ENCODE measurements around the gene CSNK1G1. TPM values are rescaled to one million over a fixed set of nuclear protein-coding genes. Genes with fewer than 3 reads are reported as not detected.

The CSNK1G1 gene
- total RNA-seq, 1 experiment from 2014 or later = 11.5 TPM

DNA sequence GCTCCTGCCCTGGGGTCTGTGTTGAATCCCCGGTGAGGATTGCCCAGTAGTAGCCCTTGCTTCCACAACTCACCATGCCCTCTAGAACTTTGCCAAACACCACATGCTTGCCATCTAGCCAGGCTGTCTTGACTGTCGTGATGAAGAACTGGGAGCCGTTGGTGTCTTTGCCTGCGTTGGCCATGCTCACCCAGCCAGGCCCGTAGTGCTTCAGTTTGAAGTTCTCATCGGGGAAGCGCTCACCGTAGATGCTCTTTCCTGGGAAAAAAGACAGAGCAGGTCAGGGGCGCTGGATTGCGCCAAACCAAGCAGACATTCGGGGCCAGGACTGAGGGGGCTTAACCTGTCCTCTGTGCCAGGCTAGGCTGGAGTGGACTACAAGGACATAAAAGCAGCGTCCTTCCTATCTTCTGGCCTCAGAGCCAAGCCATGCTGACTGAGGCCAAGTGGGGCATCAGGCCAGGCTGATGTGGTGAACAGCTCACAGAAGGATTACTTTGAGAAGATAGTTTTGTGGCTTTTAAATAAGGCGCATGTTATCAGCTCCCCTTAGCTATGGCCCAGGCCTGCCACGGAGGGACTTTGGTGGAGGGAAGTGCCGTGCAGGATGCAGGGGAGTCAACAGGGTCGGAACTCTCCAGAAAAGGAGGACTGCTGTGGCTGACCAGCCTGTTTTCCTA, 199.2 kb downstream of the CSNK1G1 start:
- TF ChIP-seq CTCF (IDR thresholded peaks at IDR 0.05; ENCODE audit: insufficient read depth in 1 of 2, low read depth in 1 of 2, low read length in 1 of 2, severe bottlenecking in 1 of 2, unreplicated experiment in 1 of 2) = no peak
- POLR2A ChIA-PET = no interaction called here
- BruUV-seq (replicated peaks) = no TSS peak
- H3K36me3 Mint-ChIP-seq (ENCODE audit: insufficient read depth, unreplicated experiment) = peaks cover 77% of the 10 kb centered on the region
- no peaks in the 10 kb centered on the region for H3K9me3 ChIP-seq
- H3K4me1 ChIP-seq = no peaks in the 10 kb centered on the region; the same call in 1 of the 2 replicates
- H3K4me3 ChIP-seq (ENCODE audit: low read depth, low read length) = no peak overlapping the region
- intact Hi-C loops (cut with micrococcal nuclease; ENCODE audit: unreplicated experiment) = no loop called here
- peaks cover 9% of the 10 kb centered on the region for H3K4me1 Mint-ChIP-seq (ENCODE audit: low read depth, unreplicated experiment)
- CTCF ChIA-PET = no interaction called here
- H3K27me3 ChIP-seq (replicated peaks; ENCODE audit: control insufficient read depth, insufficient read depth, low read length) = no peaks in the 10 kb centered on the region
- H3K36me3 ChIP-seq (ENCODE audit: control insufficient read depth, insufficient read depth, low read length) = no peaks in the 10 kb centered on the region; the same call in 1 of the 2 replicates
- H3K4me3 Mint-ChIP-seq (ENCODE audit: unreplicated experiment) = no peak overlapping the region
- no peaks in the 10 kb centered on the region for H3K9me3 Mint-ChIP-seq (ENCODE audit: unreplicated experiment)
- no peak overlapping the region for H3K27ac Mint-ChIP-seq (ENCODE audit: unreplicated experiment)
- no peaks in the 10 kb centered on the region for H3K27me3 Mint-ChIP-seq (ENCODE audit: insufficient read depth, unreplicated experiment)
- DNase-seq = no peak

DNA sequence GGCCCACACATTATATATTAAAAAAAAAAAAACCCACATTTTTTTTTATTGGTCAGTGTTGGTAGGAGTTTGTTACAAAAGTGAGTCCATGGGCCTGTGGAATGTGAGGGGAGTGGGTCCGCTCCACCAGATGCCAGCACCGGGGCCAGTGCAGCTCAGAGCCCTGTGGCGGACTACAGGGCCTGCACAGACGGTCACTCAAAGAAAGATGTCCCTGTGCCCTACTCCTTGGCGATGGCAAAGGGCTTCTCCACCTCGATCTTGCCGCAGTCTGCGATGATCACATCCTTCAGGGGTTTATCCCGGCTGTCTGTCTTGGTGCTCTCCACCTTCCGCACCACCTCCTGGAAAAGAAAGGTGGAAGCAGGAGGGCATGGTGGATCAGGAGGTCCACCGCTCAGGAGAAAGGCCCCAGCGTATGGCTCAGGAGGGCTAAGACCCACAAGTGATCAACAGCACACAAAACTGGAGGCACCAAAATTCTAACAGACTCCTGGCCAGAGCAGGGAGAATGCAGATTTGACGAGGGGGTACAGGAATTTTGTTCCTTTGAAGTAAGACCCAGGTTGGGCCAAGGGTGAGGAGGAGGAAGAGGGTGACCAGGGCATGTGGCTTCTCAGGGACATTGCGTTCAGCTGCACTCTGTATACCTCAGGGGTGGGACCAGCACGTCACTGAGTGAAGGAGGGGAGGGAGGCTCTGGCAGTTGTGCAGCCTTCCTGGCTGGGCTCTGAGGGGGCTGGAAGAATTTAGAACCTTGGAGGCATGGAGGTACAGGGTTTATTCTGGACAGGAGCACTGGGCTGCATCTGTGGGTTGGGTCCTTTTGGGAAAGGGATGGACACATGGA, 199.9 kb downstream of the CSNK1G1 start:
- Mint-ChIP-seq H3K4me1 (ENCODE audit: low read depth, unreplicated experiment) (peaks cover 9% of the 10 kb centered on the region), H3K27me3 (ENCODE audit: insufficient read depth, unreplicated experiment) (no peaks in the 10 kb centered on the region), H3K27ac (ENCODE audit: unreplicated experiment) (peak overlapping the region; percentile 22), H3K4me3 (ENCODE audit: unreplicated experiment) (no peak overlapping the region), H3K36me3 (ENCODE audit: insufficient read depth, unreplicated experiment) (peaks cover 74% of the 10 kb centered on the region), H3K9me3 (ENCODE audit: unreplicated experiment) (no peaks in the 10 kb centered on the region)
- no peak overlapping the region for H3K4me3 ChIP-seq (ENCODE audit: low read depth, low read length)
- CTCF ChIA-PET = no interaction called here
- no peak for DNase-seq
- no peak for TF ChIP-seq CTCF (IDR thresholded peaks at IDR 0.05; ENCODE audit: insufficient read depth in 1 of 2, low read depth in 1 of 2, low read length in 1 of 2, severe bottlenecking in 1 of 2, unreplicated experiment in 1 of 2)
- H3K36me3 ChIP-seq (ENCODE audit: control insufficient read depth, insufficient read depth, low read length) = no peaks in the 10 kb centered on the region; the same call in 1 of the 2 replicates
- H3K27me3 ChIP-seq (replicated peaks; ENCODE audit: control insufficient read depth, insufficient read depth, low read length) = no peaks in the 10 kb centered on the region
- no peaks in the 10 kb centered on the region for H3K9me3 ChIP-seq
- BruUV-seq (replicated peaks) = TSS peak; percentile 60
- peaks cover 3% of the 10 kb centered on the region; the same call in 1 of the 2 replicates for H3K4me1 ChIP-seq
- intact Hi-C loops (cut with micrococcal nuclease; ENCODE audit: unreplicated experiment) = no loop called here
- POLR2A ChIA-PET = no interaction called here
